PC-9 (cell line): ENCODE data around the gene SPATA7. TPM values are rescaled to one million over a fixed set of nuclear protein-coding genes. Genes with fewer than 3 reads are reported as not detected.

Experiments used
- BruUV-seq: library from RNA; stranded (reverse); fragments of 400-500 nt; replicated peaks from 2 replicates; lab custom pipeline; 2021; lab: Mats Ljungman, UMichigan
- CTCF ChIA-PET: fragments of 300-600 bp; sonication (Branson Sonifier 250); formaldehyde crosslinking; loops from one replicate; lab custom pipeline; 2022; ENCODE audit warnings: antibody characterized with exemption; lab: Charles Lee
- POLR2A ChIA-PET: fragments of 300-600 bp; sonication (Branson Sonifier 250); formaldehyde crosslinking; loops from one replicate; lab custom pipeline; 2022; ENCODE audit warnings: antibody characterized with exemption; ENCODE audit not compliant: unreplicated experiment; lab: Charles Lee
- DNase-seq, 2 experiments: peaks; one replicate each; pipeline versions ENCODE4 v3.0.0 to v3.0.0-alpha.2; 2015 to 2022; ENCODE audit warnings: mixed read lengths in 1 of 2
- H2AFZ ChIP-seq: fragments of 200-600 bp; sonication (generic); 2 replicates; pipeline ENCODE4 v1.8.1; 2017; ENCODE audit warnings: antibody characterized with exemption
- H3F3A ChIP-seq: fragments of 200-600 bp; sonication (generic); 2 replicates; pipeline ENCODE4 v1.8.1; 2017; ENCODE audit warnings: antibody characterized with exemption, mild to moderate bottlenecking, low read depth; ENCODE audit not compliant: insufficient read depth
- H3K27ac ChIP-seq: fragments of 200-600 bp; sonication (generic); 2 replicates; pipeline ENCODE4 v1.6.1; 2016; ENCODE audit warnings: mixed run types
- H3K27me3 ChIP-seq: fragments of 200-600 bp; sonication (generic); 2 replicates; pipeline ENCODE4 v1.6.1; 2016; ENCODE audit warnings: low read depth, mixed run types; ENCODE audit not compliant: insufficient read depth
- H3K36me3 ChIP-seq: fragments of 200-600 bp; sonication (generic); 2 replicates; pipeline ENCODE4 v1.6.1; 2016; ENCODE audit warnings: low read depth, mixed run types
- H3K4me1 ChIP-seq: fragments of 200-600 bp; sonication (generic); replicated peaks from 2 replicates; pipeline ENCODE4 v1.6.1; 2016; ENCODE audit warnings: mixed run types; ENCODE audit not compliant: insufficient read depth
- H3K4me2 ChIP-seq: fragments of 200-600 bp; sonication (generic); 2 replicates; pipeline ENCODE4 v1.6.1; 2017; ENCODE audit warnings: mixed run types
- H3K4me3 ChIP-seq: fragments of 200-600 bp; sonication (generic); 2 replicates; pipeline ENCODE4 v1.6.1; 2016; ENCODE audit warnings: mixed run types
- H3K79me2 ChIP-seq: fragments of 200-600 bp; sonication (generic); 2 replicates; pipeline ENCODE4 v1.6.1; 2017; ENCODE audit warnings: low read depth, mixed run types
- H3K9me2 ChIP-seq: fragments of 200-600 bp; sonication (generic); 2 replicates; pipeline ENCODE4 v1.8.1; 2017; ENCODE audit warnings: mild to moderate bottlenecking; ENCODE audit not compliant: insufficient read depth
- H3K9me3 ChIP-seq: fragments of 200-600 bp; sonication (generic); 2 replicates; pipeline ENCODE4 v1.8.1; 2016; ENCODE audit warnings: low read depth; ENCODE audit not compliant: insufficient read depth
- H4K20me1 ChIP-seq: fragments of 200-600 bp; sonication (generic); 2 replicates; pipeline ENCODE4 v1.8.1; 2017; ENCODE audit not compliant: insufficient read depth
- EZH2 ChIP-seq: fragments of 200-600 bp; sonication (generic); IDR thresholded peaks from 2 replicates; pipeline ENCODE4 v1.8.0; 2017; ENCODE audit warnings: antibody characterized with exemption, low read depth
- intact Hi-C: fragments of 100-400 bp; cut with micrococcal nuclease; formaldehyde crosslinking; loops from one replicate; pipeline ENCODE4 v1.10.0; 2022; ENCODE audit not compliant: unreplicated experiment
- total RNA-seq: library from RNA; stranded (reverse); gene quantifications from 2 replicates; pipeline ENCODE4 v1.2.3, GENCODE V29; 2021
- TF ChIP-seq, protein P1 (sequence below): fragments of 200-600 bp; sonication (generic); conservative IDR thresholded peaks from 2 replicates; pipeline ENCODE4 v1.6.1; 2017; ENCODE audit warnings: mixed run types, antibody characterized with exemption, mild to moderate bottlenecking, moderate library complexity

SPATA7 gene
- total RNA-seq, 1 experiment from 2014 or later, result 2.9 TPM

DNA sequence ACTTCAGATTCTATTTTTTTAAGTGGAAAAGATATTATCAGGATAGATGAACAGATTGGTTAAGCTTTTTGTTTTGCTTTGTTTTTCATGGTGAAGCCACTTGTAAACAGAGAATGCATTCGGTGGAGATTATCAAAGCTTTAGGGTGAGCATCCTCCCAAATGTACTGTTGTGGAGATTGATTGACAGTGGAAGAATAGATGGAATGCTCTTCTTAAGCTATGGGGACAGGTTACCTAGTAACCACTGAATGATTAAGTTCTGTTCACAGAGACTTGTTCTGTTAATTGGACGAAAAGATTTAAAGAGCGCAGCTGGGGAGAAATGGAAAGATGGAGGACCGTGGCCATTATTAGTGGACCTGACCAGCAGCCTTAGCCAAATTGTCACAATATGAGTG is 21.8 kb upstream of the SPATA7 start:
- Histone ChIP-seq H3K79me2 (no peaks in the 10 kb centered on the region), H3K4me2 (no peak overlapping the region), H3F3A (no peaks in the 10 kb centered on the region), H3K27ac (no peak overlapping the region), H3K9me3 (no peaks in the 10 kb centered on the region), H3K27me3 (no peaks in the 10 kb centered on the region), H2AFZ (no peak overlapping the region), H4K20me1 (no peaks in the 10 kb centered on the region), H3K4me1 (no peaks in the 10 kb centered on the region), H3K9me2 (no peaks in the 10 kb centered on the region), H3K36me3 (no peaks in the 10 kb centered on the region), H3K4me3 (no peak overlapping the region)
- no TSS peak for BruUV-seq
- no peak for DNase-seq
- CTCF ChIA-PET, result no interaction called here
- intact Hi-C loops, result no loop called here
- no peak for TF ChIP-seq EZH2
- TF ChIP-seq, protein P1, sequence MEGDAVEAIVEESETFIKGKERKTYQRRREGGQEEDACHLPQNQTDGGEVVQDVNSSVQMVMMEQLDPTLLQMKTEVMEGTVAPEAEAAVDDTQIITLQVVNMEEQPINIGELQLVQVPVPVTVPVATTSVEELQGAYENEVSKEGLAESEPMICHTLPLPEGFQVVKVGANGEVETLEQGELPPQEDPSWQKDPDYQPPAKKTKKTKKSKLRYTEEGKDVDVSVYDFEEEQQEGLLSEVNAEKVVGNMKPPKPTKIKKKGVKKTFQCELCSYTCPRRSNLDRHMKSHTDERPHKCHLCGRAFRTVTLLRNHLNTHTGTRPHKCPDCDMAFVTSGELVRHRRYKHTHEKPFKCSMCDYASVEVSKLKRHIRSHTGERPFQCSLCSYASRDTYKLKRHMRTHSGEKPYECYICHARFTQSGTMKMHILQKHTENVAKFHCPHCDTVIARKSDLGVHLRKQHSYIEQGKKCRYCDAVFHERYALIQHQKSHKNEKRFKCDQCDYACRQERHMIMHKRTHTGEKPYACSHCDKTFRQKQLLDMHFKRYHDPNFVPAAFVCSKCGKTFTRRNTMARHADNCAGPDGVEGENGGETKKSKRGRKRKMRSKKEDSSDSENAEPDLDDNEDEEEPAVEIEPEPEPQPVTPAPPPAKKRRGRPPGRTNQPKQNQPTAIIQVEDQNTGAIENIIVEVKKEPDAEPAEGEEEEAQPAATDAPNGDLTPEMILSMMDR, result no peak
- POLR2A ChIA-PET, result no interaction called here

DNA sequence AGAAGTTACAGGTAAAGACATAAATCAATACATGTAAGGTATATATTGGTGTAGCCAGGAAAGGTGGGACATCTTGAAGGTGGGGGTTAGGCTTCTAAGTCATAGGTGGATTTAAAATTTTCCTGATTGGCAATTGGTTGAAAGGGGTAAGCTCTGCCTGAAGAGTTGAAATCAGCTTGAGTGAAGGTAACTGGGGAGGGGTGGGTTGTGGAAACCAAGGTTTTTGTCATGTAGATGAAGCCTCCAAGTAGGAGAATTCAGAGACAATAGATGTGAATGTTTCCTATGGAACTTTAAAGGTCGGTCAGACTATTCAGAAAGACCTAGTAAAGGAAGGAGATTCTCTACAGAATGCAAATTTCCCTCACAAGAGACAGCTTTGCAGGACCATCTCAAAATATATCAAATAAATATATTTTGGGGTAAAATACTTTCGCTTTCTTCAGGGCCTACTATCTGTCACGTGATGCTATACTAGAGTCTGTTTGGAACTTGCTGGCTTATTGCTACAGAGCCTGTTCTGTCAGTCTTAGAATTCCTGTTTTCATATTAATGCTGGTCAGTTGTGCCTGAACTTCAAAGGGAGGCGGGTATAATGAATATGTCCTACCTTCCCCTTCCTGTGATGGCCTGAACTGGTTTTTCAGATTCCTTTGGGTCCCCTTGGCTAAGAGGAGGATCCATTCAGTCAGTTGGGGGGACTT is 20.6 kb upstream of the SPATA7 start:
- no peaks in the 10 kb centered on the region for H4K20me1 ChIP-seq
- no peak overlapping the region for H2AFZ ChIP-seq
- no peaks in the 10 kb centered on the region for H3K9me2 ChIP-seq
- H3K27ac ChIP-seq, result no peak overlapping the region
- ChIA-PET CTCF (no interaction called here), POLR2A (no interaction called here)
- no peaks in the 10 kb centered on the region for H3K4me1 ChIP-seq
- DNase-seq, result no peak
- H3F3A ChIP-seq, result no peaks in the 10 kb centered on the region
- no peaks in the 10 kb centered on the region for H3K27me3 ChIP-seq
- H3K4me2 ChIP-seq, result no peak overlapping the region
- intact Hi-C loops, result no loop called here
- BruUV-seq, result no TSS peak
- no peaks in the 10 kb centered on the region for H3K79me2 ChIP-seq
- no peaks in the 10 kb centered on the region for H3K36me3 ChIP-seq
- H3K4me3 ChIP-seq, result no peak overlapping the region
- H3K9me3 ChIP-seq, result no peaks in the 10 kb centered on the region
- TF ChIP-seq EZH2, result no peak
- TF ChIP-seq, protein P1, result no peak

DNA sequence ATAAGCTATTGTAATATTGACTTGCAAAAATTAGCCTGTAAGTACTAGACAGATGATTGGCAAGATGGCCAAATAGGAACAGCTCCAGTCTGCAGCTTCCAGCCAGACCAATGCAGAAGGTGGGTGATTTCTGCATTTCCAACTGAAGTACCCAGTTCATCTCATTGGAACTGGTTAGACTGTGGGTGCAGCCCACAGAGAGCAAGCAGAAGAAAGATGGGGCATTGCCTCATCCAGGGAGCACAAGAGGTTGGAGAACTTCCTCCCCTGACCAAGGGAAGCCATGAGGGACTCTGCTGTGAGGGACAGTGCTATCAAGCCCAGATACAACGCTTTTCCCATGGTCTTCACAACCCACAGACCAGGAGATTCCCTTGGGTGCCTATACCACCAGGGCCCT is 16.0 kb upstream of the SPATA7 start:
- TF ChIP-seq, protein P1, result no peak
- TF ChIP-seq EZH2, result no peak
- no peaks in the 10 kb centered on the region for H3K79me2 ChIP-seq
- ChIA-PET CTCF (no interaction called here), POLR2A (no interaction called here)
- H3K4me2 ChIP-seq, result no peak overlapping the region
- H3K4me3 ChIP-seq, result no peak overlapping the region
- H3K9me3 ChIP-seq, result no peaks in the 10 kb centered on the region
- no peaks in the 10 kb centered on the region for H3F3A ChIP-seq
- H3K9me2 ChIP-seq, result no peaks in the 10 kb centered on the region
- H2AFZ ChIP-seq, result no peak overlapping the region
- DNase-seq, result no peak
- H4K20me1 ChIP-seq, result no peaks in the 10 kb centered on the region
- H3K4me1 ChIP-seq, result no peaks in the 10 kb centered on the region
- H3K27ac ChIP-seq, result no peak overlapping the region
- H3K27me3 ChIP-seq, result peaks cover 13% of the 10 kb centered on the region; the same call in 1 of the 2 replicates
- intact Hi-C loops, result no loop called here
- BruUV-seq, result no TSS peak
- H3K36me3 ChIP-seq, result no peaks in the 10 kb centered on the region
